ENCODE results near the gene EYA2. TPM values are rescaled to one million over a fixed set of nuclear protein-coding genes. Genes with fewer than 3 reads are reported as not detected.

The EYA2 gene
- polyA plus RNA-seq, 1 experiment: 4.0 TPM

DNA sequence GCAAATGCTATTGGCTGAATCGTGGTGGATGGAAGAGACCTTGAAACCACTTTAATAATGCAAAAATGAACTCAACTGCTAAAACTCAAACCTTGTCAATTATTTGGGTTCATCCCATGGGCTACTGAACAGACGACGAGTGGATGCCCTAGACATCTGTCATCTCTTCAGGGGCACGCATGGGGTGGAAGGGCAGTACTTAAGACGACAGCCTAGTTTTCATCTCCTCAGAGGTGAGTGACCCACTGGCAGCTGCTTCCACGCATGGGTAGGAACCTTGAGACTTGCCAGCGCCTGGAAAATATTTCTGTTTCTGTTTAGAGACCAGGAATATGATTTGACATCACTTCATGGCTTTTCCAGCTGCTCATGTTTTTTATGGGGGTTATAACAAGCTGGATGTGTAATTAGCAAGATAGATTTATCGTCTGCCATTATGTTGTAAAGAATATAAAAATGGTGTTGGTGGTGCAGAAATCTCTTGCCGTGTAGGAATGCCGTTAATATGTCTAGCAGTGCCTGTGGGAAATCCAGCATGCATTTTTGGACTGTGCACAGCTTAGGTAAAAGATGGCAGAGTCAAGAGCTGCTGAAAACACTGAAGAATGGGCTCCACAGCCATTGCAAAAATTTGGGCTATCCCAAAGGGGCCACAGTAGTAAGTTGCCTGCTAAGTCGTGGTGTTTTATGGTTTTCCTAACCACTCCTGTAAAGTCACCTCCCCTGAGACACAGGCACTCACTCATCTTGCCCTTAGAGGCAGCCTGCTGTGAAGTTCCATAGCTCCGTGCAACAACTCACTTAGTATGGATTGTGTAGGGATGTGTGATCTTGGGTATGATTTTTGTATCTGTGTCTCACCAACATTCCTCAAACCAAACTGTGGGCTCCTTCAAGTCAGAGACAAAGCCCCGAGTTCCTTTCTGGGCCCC, 203.3 kb downstream of the EYA2 start:
- TF ChIP-seq, protein P1, sequence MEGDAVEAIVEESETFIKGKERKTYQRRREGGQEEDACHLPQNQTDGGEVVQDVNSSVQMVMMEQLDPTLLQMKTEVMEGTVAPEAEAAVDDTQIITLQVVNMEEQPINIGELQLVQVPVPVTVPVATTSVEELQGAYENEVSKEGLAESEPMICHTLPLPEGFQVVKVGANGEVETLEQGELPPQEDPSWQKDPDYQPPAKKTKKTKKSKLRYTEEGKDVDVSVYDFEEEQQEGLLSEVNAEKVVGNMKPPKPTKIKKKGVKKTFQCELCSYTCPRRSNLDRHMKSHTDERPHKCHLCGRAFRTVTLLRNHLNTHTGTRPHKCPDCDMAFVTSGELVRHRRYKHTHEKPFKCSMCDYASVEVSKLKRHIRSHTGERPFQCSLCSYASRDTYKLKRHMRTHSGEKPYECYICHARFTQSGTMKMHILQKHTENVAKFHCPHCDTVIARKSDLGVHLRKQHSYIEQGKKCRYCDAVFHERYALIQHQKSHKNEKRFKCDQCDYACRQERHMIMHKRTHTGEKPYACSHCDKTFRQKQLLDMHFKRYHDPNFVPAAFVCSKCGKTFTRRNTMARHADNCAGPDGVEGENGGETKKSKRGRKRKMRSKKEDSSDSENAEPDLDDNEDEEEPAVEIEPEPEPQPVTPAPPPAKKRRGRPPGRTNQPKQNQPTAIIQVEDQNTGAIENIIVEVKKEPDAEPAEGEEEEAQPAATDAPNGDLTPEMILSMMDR (IDR thresholded peaks at IDR 0.05; ENCODE audit: low read depth, low read length): no peak
- Histone ChIP-seq H3K27me3 (ENCODE audit: control insufficient read depth, insufficient read depth, low read length) (no peaks in the 10 kb centered on the region), H3K27ac (ENCODE audit: low read depth, low read length) (no peak overlapping the region), H3K4me3 (ENCODE audit: low read depth, low read length) (no peak overlapping the region), H3K9me3 (ENCODE audit: control insufficient read depth, insufficient read depth, low read length) (no peaks in the 10 kb centered on the region)
- no peak for DNase-seq (ENCODE audit: low read depth, low spot score)
- POLR2A ChIA-PET: no interaction called here
- CTCF ChIA-PET: interaction anchor here (1.1 kb wide), 1 partner anchor 344 kb away, joined by 4 read pairs; no protein-coding TSS in a partner anchor

GRCh38 chr20:47099093-47099492, 204.4 kb downstream of the EYA2 start:
- Histone ChIP-seq H3K9me3 (ENCODE audit: control insufficient read depth, insufficient read depth, low read length) (no peaks in the 10 kb centered on the region), H3K27me3 (ENCODE audit: control insufficient read depth, insufficient read depth, low read length) (no peaks in the 10 kb centered on the region), H3K4me3 (ENCODE audit: low read depth, low read length) (no peak overlapping the region), H3K27ac (ENCODE audit: low read depth, low read length) (no peak overlapping the region)
- TF ChIP-seq, protein P1 (IDR thresholded peaks at IDR 0.05; ENCODE audit: low read depth, low read length): no peak
- ChIA-PET CTCF (no interaction called here), POLR2A (no interaction called here)
- no peak for DNase-seq (ENCODE audit: low read depth, low spot score)

- CTCF ChIA-PET: interaction anchor here (0.9 kb wide), 1 partner anchor 342 kb away, joined by 3 read pairs; no protein-coding TSS in a partner anchor
- Histone ChIP-seq H3K9me3 (ENCODE audit: control insufficient read depth, insufficient read depth, low read length) (no peaks in the 10 kb centered on the region), H3K27me3 (ENCODE audit: control insufficient read depth, insufficient read depth, low read length) (no peaks in the 10 kb centered on the region), H3K4me3 (ENCODE audit: low read depth, low read length) (no peak overlapping the region), H3K27ac (ENCODE audit: low read depth, low read length) (no peak overlapping the region)
- POLR2A ChIA-PET: no interaction called here
- TF ChIP-seq, protein P1 (IDR thresholded peaks at IDR 0.05; ENCODE audit: low read depth, low read length): no peak
- no peak for DNase-seq (ENCODE audit: low read depth, low spot score)
Measured at GRCh38 chr20:47099825-47100441, 205.3 kb downstream of the EYA2 start.

DNA sequence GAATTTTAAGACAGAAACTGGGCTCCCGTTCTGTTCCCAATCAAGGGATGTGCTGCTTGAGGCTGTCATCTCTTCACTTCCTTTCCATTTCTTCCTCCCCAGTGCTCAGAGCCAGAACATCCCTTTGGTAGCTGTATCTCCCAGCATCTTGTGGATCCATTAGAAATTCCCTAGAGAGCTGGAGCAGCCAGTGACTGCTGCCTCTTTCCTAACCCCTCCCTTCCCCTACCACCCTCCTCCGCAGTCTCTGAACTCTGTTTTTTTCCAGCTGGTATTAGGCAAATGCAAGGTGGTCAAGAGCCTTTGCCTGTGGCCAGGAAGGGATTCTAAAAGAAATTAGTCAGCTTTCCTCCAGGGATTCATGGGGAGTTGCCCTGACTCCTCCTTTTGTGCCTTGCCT, 208.0 kb downstream of the EYA2 start:
- CTCF ChIA-PET: no interaction called here
- no peak for DNase-seq (ENCODE audit: low read depth, low spot score)
- TF ChIP-seq, protein P1 (IDR thresholded peaks at IDR 0.05; ENCODE audit: low read depth, low read length): no peak
- Histone ChIP-seq H3K4me3 (ENCODE audit: low read depth, low read length) (no peak overlapping the region), H3K27ac (ENCODE audit: low read depth, low read length) (no peak overlapping the region), H3K9me3 (ENCODE audit: control insufficient read depth, insufficient read depth, low read length) (no peaks in the 10 kb centered on the region), H3K27me3 (ENCODE audit: control insufficient read depth, insufficient read depth, low read length) (no peaks in the 10 kb centered on the region)
- POLR2A ChIA-PET: no interaction called here

- CTCF ChIA-PET: interaction anchor here (0.6 kb wide), 1 partner anchor 349 kb away, joined by 3 read pairs; no protein-coding TSS in a partner anchor
- no peak overlapping the region for H3K4me3 ChIP-seq (ENCODE audit: low read depth, low read length)
Measured at GRCh38 chr20:47106786-47107185, 212.1 kb downstream of the EYA2 start.

More at GRCh38 chr20:47106786-47107185, 212.1 kb downstream of the EYA2 start:
- H3K27me3 ChIP-seq (ENCODE audit: control insufficient read depth, insufficient read depth, low read length): no peaks in the 10 kb centered on the region
- DNase-seq (ENCODE audit: low read depth, low spot score): no peak
- POLR2A ChIA-PET: no interaction called here
- TF ChIP-seq, protein P1 (IDR thresholded peaks at IDR 0.05; ENCODE audit: low read depth, low read length): no peak
- no peak overlapping the region for H3K27ac ChIP-seq (ENCODE audit: low read depth, low read length)
- H3K9me3 ChIP-seq (ENCODE audit: control insufficient read depth, insufficient read depth, low read length): peaks cover 30% of the 10 kb centered on the region
